CD4-positive, alpha-beta T cell treated with Interleukin-1 beta for 1 hour (primary cell): ENCODE results near the gene NRXN3.

ENCODE experiments used
- DNase-seq, 2 donors: peaks; one replicate each; pipeline ENCODE4 v3.0.0-alpha.2; 2020 to 2022

NRXN3 gene

DNA sequence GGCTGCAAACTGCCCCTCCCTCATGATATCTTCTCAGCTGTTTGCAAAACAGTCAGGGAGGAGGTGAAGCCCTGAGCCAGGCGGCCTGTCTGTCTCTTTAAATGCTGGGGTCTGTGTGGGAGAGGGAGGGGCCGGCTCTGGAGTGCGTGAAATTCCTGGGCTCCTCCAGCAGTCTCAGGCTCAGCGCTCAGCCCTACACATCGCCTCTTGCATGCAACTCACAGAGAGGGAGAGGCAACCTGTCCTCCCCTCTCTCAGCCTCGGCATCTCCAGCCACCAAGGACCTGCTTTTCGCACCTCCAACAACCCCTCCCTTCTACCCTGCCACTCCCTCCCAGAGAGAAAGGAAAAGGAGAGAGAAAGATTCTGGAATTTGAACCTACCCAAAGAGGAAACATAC lies at the start of gene NRXN3:
Gene NRXN3 (plus strand): TSS at position 171 of the 400 bp plus-strand sequence. CDS start 72,721 bp downstream, outside the sequence.
- DNase-seq = no peak

DNA sequence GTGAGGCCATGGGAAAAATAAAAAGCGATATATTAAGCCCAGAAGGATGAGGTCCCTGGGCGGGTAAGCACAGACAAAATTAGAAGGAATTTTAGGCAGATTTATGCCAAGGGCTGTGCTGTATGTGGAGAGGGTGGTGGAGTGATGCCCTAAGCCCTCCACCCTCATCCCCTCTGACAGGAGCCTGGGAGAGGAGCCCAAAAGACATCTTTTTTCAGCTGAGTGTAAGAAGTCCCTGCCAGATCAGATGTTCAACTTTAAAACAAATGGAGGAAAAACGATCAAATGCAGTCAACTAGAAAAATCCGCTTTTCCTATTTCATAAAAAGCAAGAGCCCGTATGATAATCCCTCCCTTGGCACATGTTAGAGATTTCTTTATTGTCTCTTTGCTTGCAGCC lies 47.7 kb upstream of the NRXN3 start:
- DNase-seq = no peak

DNA sequence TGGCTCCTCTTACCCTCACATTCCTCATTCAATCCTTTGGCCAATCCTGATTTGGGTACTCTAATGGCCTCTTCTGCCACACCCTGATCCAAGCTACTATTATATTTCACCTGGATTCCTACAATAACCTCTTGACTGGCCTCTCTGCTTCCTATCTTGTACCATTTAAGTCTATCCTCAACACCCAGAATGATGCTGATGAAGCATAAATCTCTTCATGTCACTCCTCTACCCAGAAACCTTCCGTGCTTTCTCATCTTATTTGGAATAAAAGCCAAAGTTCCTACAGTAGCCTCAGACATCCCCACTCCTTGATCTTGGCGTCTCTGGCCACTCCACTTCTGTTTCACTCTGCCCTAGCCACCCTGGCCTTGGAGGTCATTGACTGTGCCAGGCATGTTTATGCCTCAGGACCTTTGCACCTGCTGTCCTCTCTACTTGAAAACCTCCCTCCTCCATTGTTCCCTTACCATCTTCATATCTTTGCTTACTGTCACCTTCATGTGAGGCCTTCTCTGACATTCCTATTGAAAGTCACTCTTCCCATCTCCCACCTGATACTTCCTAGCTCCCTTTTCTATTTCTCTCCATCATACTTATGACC lies 46.4 kb upstream of the NRXN3 start:
- DNase-seq = no peak

DNA sequence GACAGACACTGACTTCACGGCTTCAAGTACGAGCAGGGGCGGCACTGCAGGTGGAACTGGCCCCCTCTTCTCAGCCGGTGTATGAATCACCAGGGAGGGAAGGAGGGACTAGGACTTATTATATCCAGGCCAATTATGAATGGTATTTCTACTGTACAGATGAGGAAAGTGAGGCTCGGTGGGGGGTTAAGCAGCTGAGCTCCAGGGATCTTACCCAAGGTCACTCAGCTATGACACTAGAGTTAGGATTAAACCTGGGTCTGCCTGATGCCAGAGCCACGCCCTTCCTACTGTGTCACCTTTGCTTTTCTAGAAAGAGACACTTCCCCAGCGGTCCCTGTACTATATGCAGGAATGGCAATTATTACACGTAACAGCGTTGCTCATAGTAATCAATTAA lies 42.2 kb upstream of the NRXN3 start:
- DNase-seq = no peak

DNA sequence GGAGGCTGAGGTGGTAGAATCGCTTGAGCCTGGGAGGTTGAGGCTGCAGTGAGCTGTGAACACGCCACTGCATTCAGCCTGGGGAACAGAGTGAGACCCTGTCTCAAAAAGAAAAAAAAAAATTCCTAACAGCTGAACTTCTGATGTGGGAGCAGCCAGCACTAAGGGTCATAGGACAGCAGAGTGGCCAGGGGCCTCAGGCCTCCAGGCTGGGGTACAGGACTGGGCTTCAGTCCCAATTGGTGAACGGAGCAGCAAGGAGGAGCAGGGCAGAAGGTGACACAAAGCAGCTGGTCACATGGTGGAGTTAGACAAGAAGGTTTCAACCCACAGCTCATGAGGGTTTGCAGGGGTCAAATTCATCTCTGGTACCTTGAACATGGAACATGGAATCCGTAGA lies 40.8 kb upstream of the NRXN3 start:
- no peak for DNase-seq

DNA sequence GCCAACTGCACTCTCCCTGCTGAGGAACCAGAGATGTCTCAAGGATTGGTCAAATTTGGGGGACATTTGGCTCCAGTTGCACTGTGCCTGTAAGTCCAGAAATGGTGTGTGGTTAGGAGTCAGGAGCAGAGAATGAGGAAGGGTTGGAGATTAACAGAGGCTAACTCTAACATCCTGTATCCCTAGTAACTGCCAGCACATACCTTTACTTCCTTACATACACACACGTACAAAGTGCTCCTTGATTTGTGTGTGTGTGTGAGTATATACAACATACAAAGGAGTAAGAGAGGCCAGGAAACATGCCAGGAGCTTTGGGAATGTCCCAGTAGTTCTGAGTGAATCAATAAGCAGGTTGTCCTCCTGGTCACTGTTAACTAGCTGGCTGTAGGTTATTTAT lies 39.8 kb upstream of the NRXN3 start:
- no peak for DNase-seq

DNA sequence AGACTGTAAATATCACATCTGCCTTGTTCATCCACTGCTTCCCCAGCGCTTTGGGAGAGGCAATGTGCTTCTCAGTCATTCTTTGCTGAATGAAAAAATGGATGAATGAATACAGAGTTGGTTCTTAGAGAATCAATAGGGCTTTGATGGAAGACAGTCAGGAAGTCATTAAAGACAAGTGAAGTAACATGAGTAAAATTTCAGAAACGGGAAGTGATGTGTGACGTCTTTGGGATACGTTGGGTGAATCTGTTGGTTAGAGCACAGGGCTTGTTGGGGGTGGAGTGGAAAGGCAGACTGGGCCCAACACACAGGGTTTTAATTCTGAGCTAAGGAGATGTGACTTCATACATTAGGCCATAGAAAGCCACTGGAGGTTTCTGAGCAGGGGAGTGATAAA lies 39.0 kb upstream of the NRXN3 start:
- DNase-seq = no peak

DNA sequence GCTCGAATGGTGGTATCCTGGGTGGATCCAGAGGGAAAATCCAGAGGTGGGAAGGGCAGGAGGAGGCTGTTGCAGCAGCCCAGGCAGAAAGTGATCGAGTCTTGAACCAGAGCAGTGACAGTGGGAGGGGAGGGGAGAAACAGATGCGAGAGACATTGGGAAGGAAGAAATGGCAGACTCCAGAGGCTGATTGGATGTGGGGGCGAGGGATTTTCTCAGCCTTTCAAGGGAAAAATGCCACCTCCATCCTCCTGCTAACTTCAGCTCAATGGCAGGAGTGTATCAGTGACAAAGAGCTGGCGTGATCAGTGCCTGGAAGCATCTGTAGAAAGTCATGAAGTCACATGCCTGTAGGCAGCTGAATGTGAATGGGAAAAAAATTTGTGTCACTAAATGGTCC lies 38.6 kb upstream of the NRXN3 start:
- no peak for DNase-seq

DNA sequence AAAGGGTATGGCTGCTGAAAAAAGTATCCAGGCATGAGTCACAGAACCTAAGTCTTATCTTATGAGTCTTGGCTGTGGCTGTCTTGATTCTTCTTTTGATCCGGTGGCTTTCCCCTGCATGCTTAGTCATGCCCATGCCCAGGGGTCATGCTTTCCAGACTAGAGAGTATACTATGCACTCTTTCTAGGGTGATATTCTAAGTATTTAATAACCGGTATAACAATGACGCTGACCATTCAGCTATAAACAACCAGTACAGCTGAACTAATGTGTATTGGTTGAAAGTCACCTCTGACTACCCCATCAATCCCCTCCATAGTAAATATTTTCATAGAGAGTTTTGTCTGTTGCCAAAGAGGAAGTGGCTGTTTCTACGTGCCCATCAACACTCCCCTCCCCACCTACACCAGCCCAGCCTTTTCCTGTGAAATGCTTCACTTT lies 34.7 kb upstream of the NRXN3 start:
- DNase-seq = no peak

DNA sequence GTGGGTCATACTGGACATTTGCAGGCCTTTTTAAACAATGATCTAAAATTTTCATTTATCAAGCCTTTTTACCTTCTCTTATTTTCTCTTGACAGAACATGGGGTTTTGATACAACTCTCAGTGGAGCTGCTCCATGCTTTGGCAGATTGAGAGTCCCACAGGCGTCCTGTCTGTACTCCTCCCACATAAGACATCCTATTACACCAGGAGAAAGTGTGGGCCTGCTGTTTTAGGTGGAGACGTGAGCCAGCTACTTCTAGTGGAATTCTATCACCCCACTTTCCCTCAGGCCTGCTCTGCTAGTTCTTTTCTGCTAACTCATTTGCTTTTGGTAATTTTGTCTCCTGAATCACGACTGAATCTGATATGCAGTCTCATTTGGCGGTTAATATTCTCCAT lies 33.5 kb upstream of the NRXN3 start:
- DNase-seq = no peak

DNA sequence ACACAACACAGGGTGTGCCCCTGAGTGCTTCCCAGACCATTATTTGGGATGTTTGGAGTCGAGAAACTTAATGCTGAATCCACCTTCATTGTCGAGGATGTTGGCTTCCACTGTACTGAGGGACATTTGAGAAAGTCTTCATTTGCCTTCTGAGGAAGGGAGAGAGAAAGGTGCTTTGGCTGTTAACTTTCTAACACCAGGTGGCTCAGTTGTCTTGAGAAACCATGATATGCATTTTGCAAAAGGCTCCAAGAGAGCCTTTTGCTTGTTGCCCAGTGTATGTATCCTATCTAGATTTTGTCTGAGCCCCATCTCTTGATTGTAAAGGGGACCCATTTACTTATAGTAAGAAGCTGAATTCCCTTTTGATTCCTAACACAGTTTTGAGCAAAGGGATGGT lies 28.6 kb upstream of the NRXN3 start:
- no peak for DNase-seq

DNA sequence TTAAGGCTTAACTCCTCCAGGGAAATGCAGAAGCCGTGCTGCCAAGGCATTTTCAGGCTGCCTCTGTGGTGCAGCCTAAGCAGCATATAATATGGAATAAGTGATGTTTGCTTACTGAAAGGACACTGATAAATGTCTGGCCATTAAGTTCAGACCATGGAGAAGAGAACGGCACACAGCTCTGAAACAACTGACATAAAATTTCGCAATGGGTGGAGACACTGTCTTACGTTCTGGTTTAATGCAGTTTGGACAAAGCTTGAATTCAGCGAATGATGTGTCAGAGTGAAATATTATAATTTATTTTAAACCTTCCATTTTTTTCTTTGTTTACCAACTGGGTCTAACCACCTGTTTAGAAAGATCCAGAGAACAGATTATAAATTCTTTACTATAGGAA lies 27.2 kb upstream of the NRXN3 start:
- no peak for DNase-seq

DNA sequence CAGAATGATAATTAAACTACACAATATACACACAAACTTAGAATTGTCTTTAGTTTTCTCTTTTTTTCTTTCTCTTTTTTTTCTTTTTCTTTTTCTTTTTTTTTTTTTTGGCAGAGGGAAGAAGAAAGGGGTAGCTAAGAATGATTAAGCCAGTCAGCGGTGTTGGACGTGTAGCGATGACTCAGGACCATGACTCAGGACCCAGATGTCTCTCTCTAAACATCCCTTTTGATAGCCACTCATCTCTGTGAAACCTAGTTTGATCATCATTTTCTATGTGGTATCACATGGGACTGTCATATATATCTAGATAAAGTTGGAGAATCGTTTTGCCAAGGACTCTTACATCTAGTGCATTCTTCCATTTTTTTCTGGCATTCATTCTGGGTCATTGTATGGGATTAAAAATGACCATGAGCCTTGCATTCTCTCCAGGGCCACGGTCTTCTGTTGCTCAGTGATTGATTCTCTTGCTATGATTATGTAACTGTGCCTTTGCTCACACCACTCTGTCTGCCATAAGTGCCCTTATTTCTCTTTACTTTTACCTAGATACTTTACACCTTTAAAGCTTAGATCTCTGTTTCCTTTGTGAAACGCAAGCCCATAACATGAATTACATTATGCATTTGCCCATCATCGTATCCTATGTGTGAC lies 26.6 kb upstream of the NRXN3 start:
- DNase-seq = peak in 1 of 2 donors; percentile 4

DNA sequence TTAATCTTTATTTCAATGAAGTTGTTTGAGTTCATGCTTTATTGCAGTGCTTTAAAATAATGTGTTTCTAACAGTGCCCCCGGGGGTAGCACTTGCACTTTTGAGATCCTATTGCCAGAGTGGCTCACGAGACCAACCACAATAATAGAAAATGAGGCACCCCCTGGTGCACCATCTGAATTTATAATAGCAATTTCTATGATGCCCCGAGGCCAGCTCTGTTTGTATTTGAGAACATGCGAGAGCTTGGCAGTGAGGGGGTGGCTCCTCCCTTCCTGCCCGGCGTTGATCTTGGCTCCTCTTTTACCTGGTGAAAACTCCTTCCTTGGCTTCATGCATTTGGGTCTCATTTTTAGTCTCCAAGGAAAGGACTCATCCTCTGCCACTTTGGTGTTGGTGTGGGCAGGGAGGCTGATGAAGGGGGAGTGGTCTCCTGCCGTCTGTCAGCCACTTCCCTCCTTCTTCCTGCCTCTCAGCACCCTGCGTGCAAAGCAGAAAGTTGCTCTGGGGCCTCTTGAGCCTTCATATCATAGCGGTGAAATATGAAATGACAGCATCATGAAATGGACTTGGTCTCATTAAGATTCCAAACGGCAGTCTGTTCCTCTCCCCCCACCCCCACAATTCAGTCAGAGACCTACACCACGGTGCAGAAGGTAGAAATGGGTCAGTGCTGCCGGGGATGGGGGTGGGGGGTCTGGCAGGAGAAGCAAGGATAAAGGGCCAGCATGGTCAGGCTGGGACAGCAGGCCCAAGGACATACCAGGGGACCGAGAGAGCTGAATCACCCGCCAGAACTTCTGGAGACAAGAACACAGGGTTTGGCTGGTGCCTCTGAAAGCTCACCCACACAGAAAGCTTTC lies 17.7 kb upstream of the NRXN3 start:
- no peak for DNase-seq

DNA sequence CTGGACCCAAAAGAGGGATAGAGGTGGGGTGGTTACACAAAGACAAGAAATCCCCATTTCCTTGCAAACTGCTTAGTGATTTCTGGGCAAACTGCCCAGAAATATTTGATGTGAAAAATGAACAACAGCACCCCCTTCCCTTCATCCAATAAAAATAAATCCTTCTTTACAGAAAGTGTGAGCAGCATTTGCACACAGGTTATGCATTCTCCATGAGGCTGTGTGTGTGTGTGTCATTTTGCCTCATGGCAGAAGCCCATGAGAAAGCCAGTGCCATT lies 17.2 kb upstream of the NRXN3 start:
- DNase-seq = no peak

DNA sequence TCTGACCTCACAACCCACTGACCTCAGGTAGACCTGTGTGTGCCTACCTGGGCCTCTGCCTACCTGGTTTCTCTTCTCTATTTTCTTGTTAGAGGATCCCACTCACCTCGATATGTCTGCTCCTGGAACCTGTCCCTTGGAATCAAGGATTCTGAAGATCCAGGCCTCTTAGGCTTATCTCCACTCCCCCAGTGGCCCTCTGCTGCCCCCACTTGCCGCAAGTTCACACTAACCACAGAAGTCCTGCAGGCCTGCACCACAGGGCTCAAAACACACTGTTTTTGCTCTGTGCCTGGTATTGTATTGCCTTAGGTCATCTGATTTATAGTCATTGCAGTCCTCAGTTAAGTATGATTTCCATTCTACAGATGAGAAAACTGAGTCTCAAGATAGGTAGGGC lies 15.3 kb upstream of the NRXN3 start:
- DNase-seq = no peak

DNA sequence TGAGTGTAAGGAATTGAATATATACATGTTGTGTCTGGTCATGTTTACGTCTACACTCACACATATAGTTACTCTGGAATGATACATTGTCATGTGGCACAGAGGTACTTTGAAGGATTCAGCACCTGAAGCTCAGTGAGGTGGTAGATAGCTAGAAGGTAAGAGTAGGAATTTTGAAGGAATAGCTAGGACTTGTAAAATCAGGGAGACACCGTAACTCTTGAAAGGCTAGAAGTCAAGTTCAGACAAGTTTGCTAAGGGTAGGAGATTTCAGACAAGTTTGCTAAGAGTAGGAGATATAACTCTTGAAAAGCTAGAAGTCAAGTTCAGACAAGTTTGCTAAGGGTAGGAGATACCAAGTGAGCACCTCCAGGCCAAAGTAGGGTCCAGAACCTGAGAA lies 14.0 kb upstream of the NRXN3 start:
- no peak for DNase-seq

DNA sequence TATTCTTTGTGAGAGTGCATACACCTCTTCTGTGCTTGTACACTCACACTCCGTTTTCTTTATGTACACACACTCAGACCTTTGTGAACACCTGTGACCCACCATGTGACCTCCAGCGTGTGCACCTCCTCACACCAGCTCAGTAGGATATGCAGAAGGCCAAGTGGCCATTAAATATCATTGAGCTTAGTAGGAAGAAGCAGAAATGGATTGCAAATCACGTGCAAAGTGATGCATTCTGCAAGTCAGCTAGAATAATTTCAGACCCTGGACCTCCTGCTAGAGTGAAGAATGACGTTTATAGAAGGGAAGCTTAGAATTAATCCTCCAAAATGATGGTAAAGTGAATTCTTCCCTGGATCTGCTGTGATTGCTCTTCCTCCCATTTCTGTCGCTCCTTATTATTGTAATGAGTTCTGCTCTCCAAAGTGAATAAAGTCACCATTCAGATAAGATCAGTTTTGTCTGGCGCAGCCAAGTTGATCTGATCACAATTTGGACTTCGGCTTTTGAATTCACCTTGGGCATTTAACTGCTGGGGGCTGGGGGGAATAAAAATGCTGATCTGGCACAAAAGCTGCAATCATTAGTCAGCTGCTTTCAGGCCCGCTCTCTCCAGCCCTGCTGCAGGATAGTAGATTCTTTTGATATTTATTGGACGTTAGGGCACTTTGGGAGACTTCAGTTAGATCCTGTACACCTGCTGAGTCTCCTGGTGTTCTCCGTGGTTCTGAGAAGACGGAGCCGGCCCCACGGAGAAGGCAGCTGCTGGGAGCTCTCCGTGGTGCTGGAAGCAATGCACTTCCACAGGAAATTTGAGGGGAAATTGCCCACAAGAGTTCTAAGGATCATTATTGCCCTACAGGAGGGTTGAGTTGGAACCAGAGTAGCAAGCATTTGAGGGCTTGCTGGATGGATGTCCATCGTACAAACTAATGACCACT lies 12.4 kb upstream of the NRXN3 start:
- no peak for DNase-seq

DNA sequence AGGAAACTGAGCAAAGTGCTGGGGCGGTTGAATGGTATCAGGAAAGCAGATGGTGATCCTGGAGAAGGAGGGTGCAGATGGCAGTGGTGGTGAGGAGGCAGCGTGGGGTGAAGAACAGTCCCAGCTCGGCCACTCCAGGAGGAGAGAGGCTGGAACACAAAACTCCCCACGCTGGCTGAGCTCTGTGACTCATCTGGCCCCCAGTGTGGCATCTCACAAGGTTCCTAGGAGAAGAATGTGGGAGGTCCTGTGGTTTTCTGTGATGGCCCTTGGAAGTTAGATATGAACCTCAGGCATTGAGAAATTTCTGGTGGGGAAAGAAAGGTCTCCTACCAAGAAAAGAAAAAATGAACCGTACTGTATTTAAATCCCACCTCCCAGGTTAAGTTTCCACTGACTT lies 8.0 kb upstream of the NRXN3 start:
- DNase-seq = no peak

DNA sequence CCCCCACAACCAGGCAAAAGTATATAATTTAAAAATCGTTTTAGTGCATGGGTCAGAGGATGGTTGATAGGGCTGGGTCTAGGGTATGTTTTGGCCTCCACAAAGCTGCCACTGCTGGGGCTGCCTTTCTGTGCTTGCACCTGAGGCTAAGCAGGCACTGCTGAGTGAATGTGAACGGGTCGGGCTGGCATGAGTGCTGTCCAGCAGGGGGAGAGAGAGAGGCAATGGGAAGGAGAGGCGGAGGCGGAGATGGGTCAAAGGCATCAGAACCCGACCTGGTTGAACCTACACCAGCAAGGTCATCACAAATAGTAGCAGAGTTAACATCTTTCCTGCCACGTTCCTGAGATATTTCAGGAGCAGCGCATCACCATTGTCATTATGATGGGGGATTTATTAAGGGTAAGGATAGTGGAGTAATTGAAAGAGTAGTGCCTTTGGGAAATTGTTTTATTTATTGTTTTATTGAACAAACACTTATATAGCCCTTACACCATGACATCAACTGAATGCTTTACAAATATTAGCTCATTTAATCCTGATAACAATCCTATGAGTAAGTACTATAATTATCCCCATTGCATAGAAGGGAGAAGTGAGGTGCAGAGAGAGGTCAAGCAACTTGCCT lies 5.8 kb upstream of the NRXN3 start:
- DNase-seq = no peak

DNA sequence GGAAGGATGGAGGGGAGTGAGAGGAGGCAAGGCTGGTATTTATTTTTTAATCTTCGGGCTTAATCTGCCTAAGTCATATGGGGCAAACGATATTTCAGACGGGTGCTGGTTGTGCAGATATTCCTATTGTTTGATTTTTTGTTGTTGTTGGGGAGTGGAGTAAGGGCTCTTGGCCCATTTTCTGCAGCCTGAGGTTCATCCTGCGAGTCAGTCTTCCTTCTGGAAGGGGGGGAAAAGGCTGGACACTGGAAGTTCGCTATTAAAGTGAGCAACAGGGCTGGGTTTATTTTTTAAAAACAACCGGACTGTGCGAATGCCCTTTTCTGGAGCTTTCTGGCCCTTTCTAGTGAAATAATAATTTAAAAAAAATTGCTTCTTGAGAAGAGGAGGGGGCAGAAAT lies 2.3 kb downstream of the NRXN3 start:
- DNase-seq = no peak

DNA sequence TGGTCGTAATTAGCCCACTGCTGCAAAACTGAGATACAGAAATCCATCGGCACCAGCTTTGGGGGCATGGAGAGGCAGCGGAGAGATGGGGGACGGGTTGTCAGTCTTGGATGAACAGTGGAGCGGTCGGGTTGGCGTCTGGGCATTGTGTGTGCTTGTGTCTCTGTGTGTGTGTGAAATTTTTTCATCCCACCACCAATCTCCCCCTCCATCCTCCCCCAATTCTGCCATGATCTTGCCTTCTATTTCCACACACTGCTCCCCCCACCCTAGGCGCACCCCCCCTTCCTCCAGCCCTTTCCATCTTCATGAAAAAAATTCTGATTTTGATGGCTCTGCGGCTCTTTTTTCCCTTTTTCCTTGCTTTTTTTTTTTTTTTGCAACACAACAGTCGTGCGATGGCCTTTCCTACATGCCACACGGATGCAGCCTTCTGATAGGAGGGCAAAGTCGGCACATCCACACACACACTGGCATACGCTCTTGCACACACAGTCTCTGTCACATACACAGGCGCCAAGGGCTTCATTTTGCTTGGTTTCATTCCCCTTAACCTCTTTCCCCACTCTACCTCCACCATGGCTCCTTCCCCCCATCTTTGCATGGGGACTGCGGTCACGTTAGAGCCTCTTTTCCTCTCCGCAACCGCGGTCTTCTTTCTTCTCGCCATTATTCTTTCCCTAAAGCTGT lies 3.3 kb downstream of the NRXN3 start:
- no peak for DNase-seq
